SU-DHL-6 (cell line): Measurements from ENCODE around the gene AIDA.

Experiments used
- H2AFZ ChIP-seq: fragments of 200-600 bp; sonication (generic); 2 replicates; pipeline ENCODE4 v1.6.1; 2014; ENCODE audit warnings: low read depth, mild to moderate bottlenecking, moderate library complexity, mixed read lengths, antibody characterized with exemption, low read length; ENCODE audit not compliant: severe bottlenecking
- H3F3A ChIP-seq: fragments of 200-600 bp; shearing (Covaris generic); 2 replicates; pipeline ENCODE4 v1.6.0; 2016; ENCODE audit warnings: antibody characterized with exemption, mild to moderate bottlenecking; ENCODE audit not compliant: insufficient read depth
- H3K27ac ChIP-seq: fragments of 200-600 bp; sonication (generic); 2 replicates; pipeline ENCODE4 v1.5.1; 2016; ENCODE audit warnings: low read depth, mild to moderate bottlenecking, low read length, moderate library complexity, mixed read lengths
- H3K27me3 ChIP-seq: fragments of 200-600 bp; sonication (generic), shearing (Covaris generic); 2 replicates; pipeline ENCODE4 v1.6.0; 2014; ENCODE audit warnings: mild to moderate bottlenecking, low read length
- H3K36me3 ChIP-seq: fragments of 200-600 bp; sonication (generic); 2 replicates; pipeline ENCODE4 v1.6.1; 2014; ENCODE audit warnings: mild to moderate bottlenecking, low read length, mixed read lengths
- H3K4me2 ChIP-seq: fragments of 300-600, 200-600 bp; shearing (Covaris generic), sonication (generic); 2 replicates; pipeline ENCODE4 v1.6.0; 2014; ENCODE audit warnings: low read length, low read depth, mild to moderate bottlenecking; ENCODE audit not compliant: poor library complexity, severe bottlenecking
- H3K4me3 ChIP-seq: fragments of 200-600 bp; sonication (generic); 2 replicates; pipeline ENCODE4 v1.5.1; 2014; ENCODE audit warnings: antibody characterized with exemption, low read length, mild to moderate bottlenecking, mixed read lengths; ENCODE audit not compliant: insufficient read depth, poor library complexity, severe bottlenecking
- H3K79me2 ChIP-seq: fragments of 200-600 bp; sonication (generic); 2 replicates; pipeline ENCODE4 v1.6.1; 2014; ENCODE audit warnings: mild to moderate bottlenecking, low read length, moderate library complexity; ENCODE audit not compliant: insufficient read depth
- H3K9ac ChIP-seq: fragments of 200-600 bp; sonication (generic); 2 replicates; pipeline ENCODE4 v1.7.0; 2014; ENCODE audit warnings: mild to moderate bottlenecking, low read length
- H3K9me2 ChIP-seq: fragments of 200-600 bp; sonication (generic); replicated peaks from 2 replicates; pipeline ENCODE4 v1.6.1; 2014; ENCODE audit warnings: low read length; ENCODE audit not compliant: insufficient read depth
- H3K9me3 ChIP-seq: fragments of 200-600 bp; sonication (generic); 2 replicates; pipeline ENCODE4 v1.6.1; 2014; ENCODE audit warnings: low read length, mixed read lengths; ENCODE audit not compliant: insufficient read depth
- H4K20me1 ChIP-seq: fragments of 200-600 bp; sonication (generic); 2 replicates; pipeline ENCODE4 v1.6.1; 2014; ENCODE audit warnings: low read depth, mild to moderate bottlenecking, antibody characterized with exemption, low read length, moderate library complexity, mixed read lengths
- EZH2phosphoT487 ChIP-seq: fragments of 200-600 bp; sonication (generic), shearing (Covaris generic); conservative IDR thresholded peaks from 2 replicates; pipeline ENCODE4 v1.6.1; 2018; ENCODE audit warnings: mild to moderate bottlenecking, antibody characterized with exemption, low read length, moderate library complexity, mixed read lengths
- TF ChIP-seq, protein P1 (sequence below): fragments of 200-600 bp; sonication (generic); IDR thresholded peaks from one replicate; pipeline ENCODE4 v1.5.1; 2017; ENCODE audit warnings: antibody characterized with exemption, mild to moderate bottlenecking, low read length, moderate library complexity; ENCODE audit not compliant: insufficient read depth, poor library complexity, severe bottlenecking

Gene AIDA

GRCh38 chr1:222663431-222663934, 48.8 kb downstream of the AIDA start:
- H3K36me3 ChIP-seq: peaks cover 61% of the 10 kb centered on the region; the same call in 1 of the 2 replicates
- no peaks in the 10 kb centered on the region for H3K27me3 ChIP-seq
- no peak overlapping the region for H3K27ac ChIP-seq
- no peaks in the 10 kb centered on the region for H3K9me3 ChIP-seq
- no peaks in the 10 kb centered on the region for H4K20me1 ChIP-seq
- 0 out of 2 replicates have a peak, but pooled peaks cover 5% of the 10 kb centered on the region for H3F3A ChIP-seq
- H3K4me2 ChIP-seq: no peak overlapping the region
- TF ChIP-seq, protein P1, sequence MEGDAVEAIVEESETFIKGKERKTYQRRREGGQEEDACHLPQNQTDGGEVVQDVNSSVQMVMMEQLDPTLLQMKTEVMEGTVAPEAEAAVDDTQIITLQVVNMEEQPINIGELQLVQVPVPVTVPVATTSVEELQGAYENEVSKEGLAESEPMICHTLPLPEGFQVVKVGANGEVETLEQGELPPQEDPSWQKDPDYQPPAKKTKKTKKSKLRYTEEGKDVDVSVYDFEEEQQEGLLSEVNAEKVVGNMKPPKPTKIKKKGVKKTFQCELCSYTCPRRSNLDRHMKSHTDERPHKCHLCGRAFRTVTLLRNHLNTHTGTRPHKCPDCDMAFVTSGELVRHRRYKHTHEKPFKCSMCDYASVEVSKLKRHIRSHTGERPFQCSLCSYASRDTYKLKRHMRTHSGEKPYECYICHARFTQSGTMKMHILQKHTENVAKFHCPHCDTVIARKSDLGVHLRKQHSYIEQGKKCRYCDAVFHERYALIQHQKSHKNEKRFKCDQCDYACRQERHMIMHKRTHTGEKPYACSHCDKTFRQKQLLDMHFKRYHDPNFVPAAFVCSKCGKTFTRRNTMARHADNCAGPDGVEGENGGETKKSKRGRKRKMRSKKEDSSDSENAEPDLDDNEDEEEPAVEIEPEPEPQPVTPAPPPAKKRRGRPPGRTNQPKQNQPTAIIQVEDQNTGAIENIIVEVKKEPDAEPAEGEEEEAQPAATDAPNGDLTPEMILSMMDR: no peak
- TF ChIP-seq EZH2phosphoT487: no peak
- no peak overlapping the region for H3K9ac ChIP-seq
- no peak overlapping the region for H3K4me3 ChIP-seq
- no peaks in the 10 kb centered on the region for H3K9me2 ChIP-seq
- H3K79me2 ChIP-seq: no peaks in the 10 kb centered on the region
- no peak overlapping the region for H2AFZ ChIP-seq

DNA sequence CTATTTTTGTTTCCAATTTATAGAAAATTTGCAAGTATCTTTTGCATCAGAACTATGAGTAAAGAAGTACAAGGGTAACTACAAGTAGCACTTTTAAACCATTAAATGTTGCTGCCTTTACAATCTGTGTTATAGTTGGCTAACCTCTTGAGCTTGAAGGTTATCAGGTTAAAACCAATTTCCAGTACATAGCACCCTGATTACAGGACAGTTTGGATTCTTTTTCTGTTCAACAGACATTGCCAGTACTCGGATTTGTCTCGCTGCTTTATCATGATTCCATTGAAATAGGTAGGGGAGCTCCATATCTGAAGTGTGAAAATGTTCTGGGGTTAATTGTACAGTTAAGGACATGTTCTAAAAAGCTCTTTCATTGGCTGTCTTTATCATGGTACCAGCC, 54.4 kb downstream of the AIDA start:
- Histone ChIP-seq H3K9me3 (no peaks in the 10 kb centered on the region), H3K36me3 (peaks cover 67% of the 10 kb centered on the region; the same call in 1 of the 2 replicates), H3K4me2 (no peak overlapping the region), H3K4me3 (no peak overlapping the region), H3K9ac (no peak overlapping the region), H3K27me3 (no peaks in the 10 kb centered on the region), H3K27ac (no peak overlapping the region), H3F3A (peaks cover 7% of the 10 kb centered on the region; the same call in 1 of the 2 replicates), H4K20me1 (no peaks in the 10 kb centered on the region), H3K9me2 (no peaks in the 10 kb centered on the region), H3K79me2 (no peaks in the 10 kb centered on the region), H2AFZ (no peak overlapping the region)
- TF ChIP-seq EZH2phosphoT487: no peak
- TF ChIP-seq, protein P1: no peak

- Histone ChIP-seq H3K9me2 (no peaks in the 10 kb centered on the region), H3K27me3 (no peaks in the 10 kb centered on the region), H3K36me3 (peaks cover 64% of the 10 kb centered on the region; the same call in 1 of the 2 replicates), H3K4me2 (no peak overlapping the region), H3F3A (peaks cover 7% of the 10 kb centered on the region; the same call in 1 of the 2 replicates), H3K9me3 (no peaks in the 10 kb centered on the region), H3K9ac (no peak overlapping the region), H4K20me1 (no peaks in the 10 kb centered on the region), H3K27ac (no peak overlapping the region), H3K4me3 (no peak overlapping the region), H2AFZ (no peak overlapping the region), H3K79me2 (no peaks in the 10 kb centered on the region)
- TF ChIP-seq EZH2phosphoT487: no peak
- TF ChIP-seq, protein P1: no peak
These were observed 55.7 kb downstream of the AIDA start for GRCh38 chr1:222656391-222657155.
